H9 (cell line): ENCODE measurements around the gene NRXN3. TPM values are rescaled to one million over a fixed set of nuclear protein-coding genes. Genes with fewer than 3 reads are reported as not detected.

ENCODE experiments used
- DNase-seq: peaks from one replicate; pipeline ENCODE4 v3.0.0-alpha.2; 2017
- H2AFZ ChIP-seq: one replicate; pipeline ENCODE4 v1.6.1; 2013; ENCODE audit warnings: mild to moderate bottlenecking, low read length, control low read depth, moderate library complexity
- H2AK5ac ChIP-seq: 2 replicates; pipeline ENCODE4 v1.6.1; 2013; ENCODE audit warnings: low read length, control low read depth, mixed read lengths; ENCODE audit not compliant: insufficient read length
- H2BK120ac ChIP-seq: one replicate; pipeline ENCODE4 v1.6.1; 2013; ENCODE audit warnings: low read depth, mild to moderate bottlenecking, low read length, control low read depth, inconsistent platforms; ENCODE audit not compliant: poor library complexity, severe bottlenecking
- H2BK12ac ChIP-seq: 2 replicates; pipeline ENCODE4 v1.6.1; 2013; ENCODE audit warnings: low read length, control low read depth, mixed read lengths, low read depth; ENCODE audit not compliant: insufficient read length
- H2BK15ac ChIP-seq: 2 replicates; pipeline ENCODE4 v1.6.1; 2013; ENCODE audit warnings: low read depth, low read length, control low read depth
- H2BK20ac ChIP-seq: one replicate; pipeline ENCODE4 v1.6.1; 2013; ENCODE audit warnings: low read depth, mild to moderate bottlenecking, low read length, control low read depth, inconsistent platforms; ENCODE audit not compliant: poor library complexity, severe bottlenecking
- H2BK5ac ChIP-seq: 2 replicates; pipeline ENCODE4 v1.6.1; 2013; ENCODE audit warnings: low read length, control low read depth, mixed read lengths; ENCODE audit not compliant: insufficient read length
- H3K14ac ChIP-seq: 2 replicates; pipeline ENCODE4 v1.6.1; 2013; ENCODE audit warnings: low read length, control low read depth; ENCODE audit not compliant: insufficient read depth
- H3K18ac ChIP-seq: 2 replicates; pipeline ENCODE4 v1.6.1; 2013; ENCODE audit warnings: low read depth, mild to moderate bottlenecking, mixed read lengths, low read length, control low read depth; ENCODE audit not compliant: insufficient read length
- H3K23ac ChIP-seq: 2 replicates; pipeline ENCODE4 v1.6.1; 2013; ENCODE audit warnings: low read length, control low read depth, mixed read lengths, low read depth; ENCODE audit not compliant: insufficient read length
- H3K23me2 ChIP-seq: 2 replicates; pipeline ENCODE4 v1.6.1; 2013; ENCODE audit warnings: low read depth, mild to moderate bottlenecking, mixed read lengths, low read length, control low read depth; ENCODE audit not compliant: insufficient read length, poor library complexity, severe bottlenecking
- H3K27ac ChIP-seq: 2 replicates; pipeline ENCODE4 v1.5.1; 2013; ENCODE audit warnings: low read length, control low read depth, mixed read lengths, low read depth; ENCODE audit not compliant: insufficient read length
- H3K27me3 ChIP-seq: 2 replicates; pipeline ENCODE4 v1.6.1; 2013; ENCODE audit warnings: low read length, control low read depth, inconsistent platforms; ENCODE audit not compliant: insufficient read depth
- H3K4ac ChIP-seq: 2 replicates; pipeline ENCODE4 v1.6.1; 2013; ENCODE audit warnings: low read depth, mild to moderate bottlenecking, control low read depth, inconsistent platforms, low read length, moderate library complexity
- H3K4me1 ChIP-seq: 2 replicates; pipeline ENCODE4 v1.6.1; 2013; ENCODE audit warnings: low read length, control low read depth, inconsistent platforms; ENCODE audit not compliant: insufficient read depth
- H3K4me2 ChIP-seq: 2 replicates; pipeline ENCODE4 v1.6.1; 2013; ENCODE audit warnings: low read length, control low read depth, mixed read lengths; ENCODE audit not compliant: insufficient read length, insufficient read depth
- H3K56ac ChIP-seq: 2 replicates; pipeline ENCODE4 v1.6.1; 2013; ENCODE audit warnings: low read depth, mild to moderate bottlenecking, mixed read lengths, low read length, control low read depth; ENCODE audit not compliant: insufficient read length
- H3K79me1 ChIP-seq: 2 replicates; pipeline ENCODE4 v1.6.1; 2013; ENCODE audit warnings: low read depth, mild to moderate bottlenecking, moderate library complexity, low read length, control low read depth, inconsistent platforms; ENCODE audit not compliant: insufficient read depth, poor library complexity, severe bottlenecking
- H3K79me2 ChIP-seq: 2 replicates; pipeline ENCODE4 v1.6.1; 2013; ENCODE audit warnings: low read length, control low read depth, inconsistent platforms; ENCODE audit not compliant: insufficient read depth
- H3K9ac ChIP-seq: 2 replicates; pipeline ENCODE4 v1.6.1; 2013; ENCODE audit warnings: low read length, control low read depth, mixed read lengths; ENCODE audit not compliant: insufficient read length; ENCODE audit errors: extremely low read depth
- H3K9me3 ChIP-seq: one replicate; pipeline ENCODE4 v1.6.1; 2013; ENCODE audit warnings: low read depth, low read length, inconsistent platforms; ENCODE audit not compliant: control insufficient read depth
- H3T11ph ChIP-seq: one replicate; pipeline ENCODE4 v1.6.1; 2013; ENCODE audit warnings: mild to moderate bottlenecking, low read length, control low read depth, inconsistent platforms
- H4K20me1 ChIP-seq: one replicate; pipeline ENCODE4 v1.6.1; 2013; ENCODE audit not compliant: control insufficient read depth, insufficient read length, insufficient read depth
- H4K5ac ChIP-seq: 2 replicates; pipeline ENCODE4 v1.6.1; 2013; ENCODE audit warnings: low read depth, mild to moderate bottlenecking, mixed read lengths, low read length, control low read depth; ENCODE audit not compliant: insufficient read length
- H4K8ac ChIP-seq: replicated peaks from 2 replicates; pipeline ENCODE4 v1.6.1; 2013; ENCODE audit warnings: low read length, control low read depth, mixed read lengths, low read depth; ENCODE audit not compliant: insufficient read length
- H4K91ac ChIP-seq: 2 replicates; pipeline ENCODE4 v1.6.1; 2013; ENCODE audit warnings: low read depth, mild to moderate bottlenecking, moderate library complexity, mixed read lengths, low read length, control low read depth; ENCODE audit not compliant: insufficient read length
- H3K27ac Mint-ChIP-seq, 3 experiments: 2 replicates in 2 of 3; 3 replicates in 1 of 3; pipeline ENCODE4 v1.8.0; 2020 to 2021; ENCODE audit warnings: mixed read lengths in 3 of 3, mild to moderate bottlenecking in 1 of 3, moderate library complexity in 1 of 3
- H3K27me3 Mint-ChIP-seq: 2 replicates; pipeline ENCODE4 v1.8.0; 2021; ENCODE audit warnings: low read depth, mild to moderate bottlenecking, moderate library complexity, mixed read lengths
- H3K36me3 Mint-ChIP-seq, 3 experiments: 2 replicates in 2 of 3; 3 replicates in 1 of 3; pipeline ENCODE4 v1.8.0; 2020 to 2021; ENCODE audit warnings: low read depth in 3 of 3, mixed read lengths in 3 of 3; ENCODE audit not compliant: insufficient read depth in 1 of 3
- H3K4me1 Mint-ChIP-seq, 2 experiments: 2 replicates each; pipeline ENCODE4 v1.8.0; 2020; ENCODE audit warnings: mixed read lengths in 2 of 2
- H3K4me3 Mint-ChIP-seq, 2 experiments: 2 replicates in 1 of 2; 3 replicates in 1 of 2; pipeline ENCODE4 v1.8.0; 2020 to 2021; ENCODE audit warnings: mild to moderate bottlenecking in 2 of 2, mixed read lengths in 2 of 2, moderate library complexity in 1 of 2
- H3K9me3 Mint-ChIP-seq, 2 experiments: 2 replicates in 1 of 2; 3 replicates in 1 of 2; pipeline ENCODE4 v1.8.0; 2020; ENCODE audit warnings: mild to moderate bottlenecking in 2 of 2, mixed read lengths in 2 of 2, moderate library complexity in 1 of 2
- WGBS: extraction: QIAGEN DNeasy Blood & Tissue Kit; methylation state at CpG from one replicate; pipeline ENCODE4 v1.1.7; 2013; ENCODE audit warnings: missing lambda C conversion rate, low lambda C conversion rate, mixed read lengths; ENCODE audit not compliant: insufficient read length; ENCODE audit errors: extremely low coverage; 5-methylcytosine and 5-hydroxymethylcytosine counted together
- total RNA-seq: library from RNA; stranded (reverse); gene quantifications from 2 replicates; pipeline ENCODE4 v1.2.1, GENCODE V29; 2021
- TF ChIP-seq, protein P1 (sequence below): fragments of 200-600 bp; sonication (generic); conservative IDR thresholded peaks from 3 replicates; pipeline ENCODE4 v1.8.0; 2021; ENCODE audit warnings: antibody characterized with exemption, mild to moderate bottlenecking

NRXN3 gene
- total RNA-seq, 1 experiment from 2014 or later: 1.8 TPM

- H2AFZ ChIP-seq: no peak overlapping the region
- no peaks in the 10 kb centered on the region for H3K79me2 ChIP-seq
- no peaks in the 10 kb centered on the region for H3K79me1 ChIP-seq
- TF ChIP-seq, protein P1, sequence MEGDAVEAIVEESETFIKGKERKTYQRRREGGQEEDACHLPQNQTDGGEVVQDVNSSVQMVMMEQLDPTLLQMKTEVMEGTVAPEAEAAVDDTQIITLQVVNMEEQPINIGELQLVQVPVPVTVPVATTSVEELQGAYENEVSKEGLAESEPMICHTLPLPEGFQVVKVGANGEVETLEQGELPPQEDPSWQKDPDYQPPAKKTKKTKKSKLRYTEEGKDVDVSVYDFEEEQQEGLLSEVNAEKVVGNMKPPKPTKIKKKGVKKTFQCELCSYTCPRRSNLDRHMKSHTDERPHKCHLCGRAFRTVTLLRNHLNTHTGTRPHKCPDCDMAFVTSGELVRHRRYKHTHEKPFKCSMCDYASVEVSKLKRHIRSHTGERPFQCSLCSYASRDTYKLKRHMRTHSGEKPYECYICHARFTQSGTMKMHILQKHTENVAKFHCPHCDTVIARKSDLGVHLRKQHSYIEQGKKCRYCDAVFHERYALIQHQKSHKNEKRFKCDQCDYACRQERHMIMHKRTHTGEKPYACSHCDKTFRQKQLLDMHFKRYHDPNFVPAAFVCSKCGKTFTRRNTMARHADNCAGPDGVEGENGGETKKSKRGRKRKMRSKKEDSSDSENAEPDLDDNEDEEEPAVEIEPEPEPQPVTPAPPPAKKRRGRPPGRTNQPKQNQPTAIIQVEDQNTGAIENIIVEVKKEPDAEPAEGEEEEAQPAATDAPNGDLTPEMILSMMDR: no peak
- no peak overlapping the region for H3K4me2 ChIP-seq
- no peak overlapping the region for H3K27ac Mint-ChIP-seq
- WGBS: no CpG with 5 or more reads among the region's 2 CpGs
- no peak overlapping the region for H2BK15ac ChIP-seq
- no peak overlapping the region for H3K18ac ChIP-seq
- no peak overlapping the region for H2BK20ac ChIP-seq
- DNase-seq: no peak
- no peaks in the 10 kb centered on the region for H3K27me3 ChIP-seq
- H3K14ac ChIP-seq: no peak overlapping the region
- H3K27ac ChIP-seq: no peak overlapping the region
- no peak overlapping the region for H2AK5ac ChIP-seq
- no peak overlapping the region for H3K9ac ChIP-seq
- H3K23me2 ChIP-seq: no peaks in the 10 kb centered on the region
- no peak overlapping the region for H2BK5ac ChIP-seq
- no peaks in the 10 kb centered on the region for H3K36me3 Mint-ChIP-seq
- no peak overlapping the region for H4K8ac ChIP-seq
- H3K9me3 ChIP-seq: no peaks in the 10 kb centered on the region
- H3T11ph ChIP-seq: no peak overlapping the region
- no peaks in the 10 kb centered on the region; a peak in 1 of 5 replicates for H3K9me3 Mint-ChIP-seq
- no peaks in the 10 kb centered on the region; the same call in 1 of the 2 replicates for H3K27me3 Mint-ChIP-seq
- no peak overlapping the region for H3K56ac ChIP-seq
- H3K23ac ChIP-seq: no peak overlapping the region
- no peak overlapping the region for H3K4ac ChIP-seq
- H4K5ac ChIP-seq: no peak overlapping the region
- no peak overlapping the region for H4K91ac ChIP-seq
- no peak overlapping the region for H2BK120ac ChIP-seq
- no peak overlapping the region for H3K4me3 Mint-ChIP-seq
- peaks cover 19 to 26% of the 10 kb centered on the region in 2 experiments for H3K4me1 Mint-ChIP-seq
- no peak overlapping the region for H2BK12ac ChIP-seq
- no peaks in the 10 kb centered on the region for H4K20me1 ChIP-seq
- no peaks in the 10 kb centered on the region for H3K4me1 ChIP-seq
Measured at GRCh38 chr14:79407572-79407971, 1237.4 kb downstream of the NRXN3 start.
